Measurements from ENCODE around the gene TSGA10.
"Not testable (repeated sequence)": the region's sequence is repeated elsewhere in the genome, so short reads cannot be mapped to it uniquely, and the experiment has no call there.

TSGA10 gene

DNA sequence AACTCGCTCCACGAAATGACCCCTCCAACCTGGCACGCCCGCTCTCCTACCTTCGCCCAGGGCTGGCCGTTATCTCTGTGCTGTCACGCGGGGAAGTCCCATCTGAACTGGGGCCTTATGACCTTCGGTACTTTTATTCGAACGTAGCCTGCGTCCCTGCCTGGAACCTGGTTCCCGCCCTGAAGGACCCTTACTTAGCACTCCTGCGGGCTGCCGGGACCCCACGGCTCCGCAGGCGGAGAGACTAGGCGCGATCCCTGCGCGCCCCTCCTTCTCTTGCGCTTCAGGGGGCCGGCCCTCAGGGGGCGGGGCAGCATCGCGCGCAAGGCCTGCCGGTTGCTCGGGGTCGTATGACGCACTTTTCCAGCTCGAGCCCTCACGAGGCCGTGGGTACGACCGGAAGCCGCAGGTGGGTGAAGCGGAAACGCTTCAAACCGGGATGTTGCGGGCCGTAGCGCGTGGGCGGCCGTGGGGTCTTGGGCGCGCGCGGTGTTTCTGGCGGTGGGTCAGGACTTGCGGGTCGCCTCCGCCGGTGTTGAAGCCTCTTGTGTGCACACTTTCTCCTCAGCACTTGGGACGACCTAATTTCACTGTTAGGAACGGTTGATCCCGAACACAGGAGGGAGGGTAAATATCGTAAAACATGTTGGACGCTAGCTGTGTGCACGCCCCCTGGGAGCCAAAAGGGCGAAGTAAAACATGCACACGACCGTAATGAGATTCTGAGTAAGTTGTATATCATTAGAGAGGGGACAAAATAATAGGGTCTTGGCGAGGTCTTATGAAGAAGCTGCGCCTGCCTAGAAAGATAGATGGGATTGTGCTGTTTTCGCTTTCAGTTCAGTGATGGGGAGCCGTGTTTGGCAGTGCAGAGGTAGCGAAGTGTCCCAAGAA is at the start of gene TSGA10, which contains the start of gene LIPT1:
Gene TSGA10, minus strand, starts transcription at position 300 of the 894 bp plus-strand sequence. CDS start 45,503 bp downstream, outside the sequence.
Gene LIPT1, plus strand, starts transcription at position 325 of the 894 bp plus-strand sequence. CDS start 6,991 bp downstream, outside the sequence.
- in situ Hi-C loops (cut with MboI; ENCODE audit: low sequenced_read_pairs) = no loop called here

GRCh38 chr2:99201959-99202678 is 47.4 kb upstream of the TSGA10 start:
- in situ Hi-C loops (cut with MboI; ENCODE audit: low sequenced_read_pairs) = no loop called here

- in situ Hi-C loops (cut with MboI; ENCODE audit: low sequenced_read_pairs) = no loop called here
Observed at GRCh38 chr2:99200076-99200800, 45.5 kb upstream of the TSGA10 start.

DNA sequence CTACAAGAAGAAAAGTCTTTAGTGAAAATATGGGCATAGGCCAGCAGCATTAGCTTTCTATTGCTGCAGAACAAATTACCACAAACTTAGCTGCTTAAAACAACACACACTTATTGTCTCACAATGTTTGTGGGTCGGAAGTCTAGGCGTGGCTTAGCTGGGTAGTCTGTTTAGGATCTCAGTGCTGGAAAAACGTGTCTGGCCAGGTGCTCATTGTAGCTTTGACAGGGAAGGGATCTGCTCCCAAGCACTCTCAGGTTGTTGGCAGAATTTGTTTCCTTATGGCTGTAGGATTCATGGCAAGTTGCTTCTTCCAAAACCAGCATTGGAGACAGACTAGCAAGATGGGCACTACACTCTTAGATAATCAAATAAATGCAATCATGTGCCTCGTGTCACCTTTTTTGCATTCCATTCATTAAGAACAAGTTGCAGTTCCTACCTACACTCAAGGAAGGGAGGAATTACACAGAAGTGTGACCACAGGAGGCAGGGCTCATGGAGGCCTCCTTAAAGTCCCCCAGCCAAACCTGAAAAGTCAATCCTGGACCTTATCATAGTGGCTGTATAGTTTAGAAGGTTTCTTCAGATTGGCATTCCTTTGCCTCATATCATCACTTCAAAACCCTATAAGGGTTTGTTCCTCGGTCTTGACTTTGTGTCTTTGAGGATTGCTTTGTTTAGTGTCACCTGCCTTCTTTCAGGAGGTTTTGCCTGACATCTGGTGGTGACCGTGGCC is 43.5 kb upstream of the TSGA10 start:
- in situ Hi-C loops (cut with MboI; ENCODE audit: low sequenced_read_pairs) = no loop called here

- in situ Hi-C loops (cut with MboI; ENCODE audit: low sequenced_read_pairs) = not testable (repeated sequence)
Observed at GRCh38 chr2:99192364-99192763, 37.6 kb upstream of the TSGA10 start.

GRCh38 chr2:99190548-99190947 is 35.8 kb upstream of the TSGA10 start:
- in situ Hi-C loops (cut with MboI; ENCODE audit: low sequenced_read_pairs) = no loop called here

DNA sequence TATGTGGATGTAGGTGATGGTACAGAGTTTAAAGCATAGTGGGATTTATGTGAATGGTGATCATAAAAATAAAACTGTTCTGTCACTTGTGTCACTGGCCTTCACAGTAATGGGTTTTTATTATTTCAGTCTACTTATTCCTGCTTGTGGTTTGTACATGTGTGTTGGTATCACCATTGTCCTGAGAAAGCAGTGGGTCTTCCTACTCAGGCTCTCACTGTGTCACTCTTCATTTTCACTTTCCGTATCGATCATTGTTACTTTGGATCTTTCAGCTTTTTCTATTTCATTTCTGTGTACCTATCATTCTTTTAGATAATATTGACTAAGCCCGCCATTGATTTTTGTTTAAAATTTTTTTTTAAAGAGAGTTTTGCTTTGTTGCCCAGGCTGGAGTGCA is 33.6 kb upstream of the TSGA10 start:
- in situ Hi-C loops (cut with MboI; ENCODE audit: low sequenced_read_pairs) = no loop called here

GRCh38 chr2:99187011-99187410 is 32.3 kb upstream of the TSGA10 start:
- in situ Hi-C loops (cut with MboI; ENCODE audit: low sequenced_read_pairs) = no loop called here

GRCh38 chr2:99184811-99185210 is 30.1 kb upstream of the TSGA10 start:
- in situ Hi-C loops (cut with MboI; ENCODE audit: low sequenced_read_pairs) = no loop called here

GRCh38 chr2:99183025-99183424 is 28.3 kb upstream of the TSGA10 start:
- in situ Hi-C loops (cut with MboI; ENCODE audit: low sequenced_read_pairs) = no loop called here

DNA sequence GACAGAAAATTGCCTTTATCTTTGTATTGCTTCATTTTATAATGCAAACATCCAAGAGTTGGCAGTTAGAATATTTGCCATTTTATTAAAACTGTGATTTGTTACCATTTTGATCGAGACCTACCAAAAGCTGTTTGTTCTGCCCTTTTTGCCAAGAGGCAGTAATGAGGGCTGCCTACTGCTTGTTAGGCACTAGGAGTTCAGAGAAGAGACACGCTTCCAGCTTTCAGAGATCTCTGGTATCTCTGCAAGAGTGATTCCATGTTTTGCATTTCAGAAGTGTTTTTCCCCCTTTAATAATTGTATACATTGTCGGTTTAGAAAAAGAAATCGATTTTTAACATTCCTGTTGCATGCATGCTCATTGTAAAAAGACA is 26.9 kb upstream of the TSGA10 start:
- in situ Hi-C loops (cut with MboI; ENCODE audit: low sequenced_read_pairs) = no loop called here

- in situ Hi-C loops (cut with MboI; ENCODE audit: low sequenced_read_pairs) = no loop called here
Observed at GRCh38 chr2:99180755-99181623, 26.2 kb upstream of the TSGA10 start, which contains the start of the genes MITD1 and MRPL30. Gene MITD1 (minus strand): TSS chr2:99181058. CDS start chr2:99180981, 77 bp downstream. Gene MRPL30 (plus strand): TSS chr2:99181184. CDS start chr2:99186204, 5,020 bp downstream.

DNA sequence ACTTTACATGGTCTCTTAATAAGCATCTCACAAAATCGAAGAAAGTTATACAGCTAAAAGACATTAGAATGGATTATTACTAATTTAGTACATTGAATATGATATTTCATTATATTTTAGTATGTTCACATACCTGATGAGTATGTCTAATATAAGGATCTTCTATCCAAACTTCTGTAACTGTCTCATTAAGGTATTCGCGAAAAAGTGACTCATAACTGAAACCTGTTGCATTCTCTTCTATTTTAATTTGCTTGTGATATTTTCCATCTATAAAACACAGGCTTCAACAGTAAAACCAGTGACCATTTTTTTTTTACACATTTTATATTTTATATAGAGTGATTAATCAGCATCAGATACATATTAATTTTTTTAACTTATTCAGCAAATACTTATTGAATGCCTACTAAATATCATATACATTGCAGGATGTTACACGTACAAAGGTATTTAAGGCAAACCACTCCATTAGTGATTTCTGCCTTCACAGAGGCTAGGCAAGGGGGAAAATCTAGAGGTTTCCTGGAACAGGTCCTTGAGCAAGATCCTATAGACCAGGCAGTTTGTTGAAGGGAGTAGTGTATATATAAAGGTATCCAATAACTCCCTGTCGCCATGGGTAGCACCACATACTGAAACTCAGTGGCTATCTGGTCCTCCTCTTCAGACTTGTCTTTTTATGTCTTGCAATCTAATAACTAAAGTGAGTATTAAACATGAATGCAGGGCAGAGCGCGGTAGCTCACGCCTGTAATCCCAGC is 16.8 kb upstream of the TSGA10 start:
- in situ Hi-C loops (cut with MboI; ENCODE audit: low sequenced_read_pairs) = no loop called here

GRCh38 chr2:99169534-99169933 is 14.8 kb upstream of the TSGA10 start:
- in situ Hi-C loops (cut with MboI; ENCODE audit: low sequenced_read_pairs) = no loop called here

DNA sequence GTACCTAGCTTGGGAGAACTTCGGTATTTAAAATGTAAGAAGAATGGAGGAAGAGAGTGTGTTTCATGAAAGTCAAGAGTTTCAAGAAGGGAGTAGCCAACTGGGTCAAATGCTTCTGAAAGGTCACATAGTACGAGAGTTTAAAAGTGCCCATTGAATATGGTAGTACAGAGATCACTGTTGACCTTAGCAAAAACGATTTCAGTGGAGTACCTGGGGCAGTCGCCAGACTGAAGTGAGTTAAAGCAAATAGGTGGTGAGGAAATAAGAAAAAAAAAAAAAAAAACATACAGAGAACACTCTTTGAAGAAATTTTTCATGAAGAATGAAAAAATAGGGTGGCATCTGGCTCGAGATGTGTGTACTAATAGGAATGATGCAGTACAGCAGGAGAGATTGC is 11.5 kb upstream of the TSGA10 start:
- in situ Hi-C loops (cut with MboI; ENCODE audit: low sequenced_read_pairs) = no loop called here

DNA sequence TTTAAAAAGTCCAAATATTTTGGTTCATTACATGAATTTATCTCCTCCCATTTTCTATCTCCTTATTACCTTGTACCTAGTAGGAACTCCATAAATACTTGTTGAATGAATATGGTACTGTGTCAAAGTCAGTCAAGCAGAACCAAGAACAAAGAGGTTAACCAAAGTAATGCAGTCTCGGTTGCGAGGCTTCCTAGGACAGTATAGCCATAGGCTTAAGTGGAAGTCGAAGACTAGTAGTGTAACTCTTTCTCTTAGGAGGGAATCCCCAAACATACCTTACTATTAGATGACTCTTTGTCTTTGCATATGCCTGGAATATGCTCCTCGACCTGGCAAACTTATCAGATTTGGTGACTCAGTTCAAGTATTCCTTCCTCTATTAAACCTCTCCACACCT is 4.9 kb upstream of the TSGA10 start:
- in situ Hi-C loops (cut with MboI; ENCODE audit: low sequenced_read_pairs) = no loop called here

DNA sequence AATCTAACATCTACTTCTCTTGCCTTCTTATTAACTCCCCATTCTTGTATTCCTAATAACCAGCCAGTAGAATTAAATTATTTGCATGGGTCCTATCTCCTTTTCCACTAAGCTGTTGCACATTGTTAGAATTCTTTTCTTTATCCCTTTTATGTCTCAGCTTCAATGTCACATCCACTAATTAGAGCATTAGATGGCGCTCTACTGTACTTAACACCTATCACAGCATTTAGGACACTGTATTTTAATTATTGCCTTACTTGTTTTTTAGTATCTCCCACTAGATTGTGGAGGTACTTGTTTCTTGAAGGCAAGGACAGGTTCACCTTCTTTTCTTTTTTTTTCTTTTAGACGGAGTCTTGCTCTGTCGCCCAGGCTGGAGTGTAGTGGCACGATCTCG is 3.9 kb upstream of the TSGA10 start:
- in situ Hi-C loops (cut with MboI; ENCODE audit: low sequenced_read_pairs) = no loop called here

- in situ Hi-C loops (cut with MboI; ENCODE audit: low sequenced_read_pairs) = no loop called here
Observed at GRCh38 chr2:99156891-99157290, 2.1 kb upstream of the TSGA10 start.
